Activated CD4-positive, alpha-beta T cell treated with anti-CD3 and anti-CD28 coated beads, Interleukin-2, amount 50 U/mL, for 1 hour (primary cell): Measurements from ENCODE around the gene IL1RAP.

ENCODE experiments used
- DNase-seq: peaks from one replicate; pipeline ENCODE4 v3.0.0-alpha.2; 2020

IL1RAP gene

DNA sequence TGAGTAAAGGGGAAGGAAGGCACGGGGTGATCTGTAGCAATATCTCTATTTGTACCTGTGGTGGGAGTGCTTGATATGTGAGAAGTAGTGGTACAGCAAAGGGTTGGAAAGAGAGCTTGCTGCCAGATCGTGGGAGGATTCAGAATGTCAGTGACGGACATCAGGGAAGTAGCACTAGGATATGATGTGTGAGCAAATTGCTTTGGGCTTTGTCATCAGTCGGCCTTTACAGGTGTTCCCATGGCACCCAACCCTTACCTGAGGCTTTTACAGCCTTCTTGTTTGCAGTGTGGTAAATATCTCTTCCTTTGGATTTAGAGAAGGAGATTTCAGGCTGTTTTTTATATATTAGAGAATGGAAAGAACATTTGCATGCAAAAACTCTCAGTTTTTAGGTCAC, 29.8 kb downstream of the IL1RAP start:
- no peak for DNase-seq

DNA sequence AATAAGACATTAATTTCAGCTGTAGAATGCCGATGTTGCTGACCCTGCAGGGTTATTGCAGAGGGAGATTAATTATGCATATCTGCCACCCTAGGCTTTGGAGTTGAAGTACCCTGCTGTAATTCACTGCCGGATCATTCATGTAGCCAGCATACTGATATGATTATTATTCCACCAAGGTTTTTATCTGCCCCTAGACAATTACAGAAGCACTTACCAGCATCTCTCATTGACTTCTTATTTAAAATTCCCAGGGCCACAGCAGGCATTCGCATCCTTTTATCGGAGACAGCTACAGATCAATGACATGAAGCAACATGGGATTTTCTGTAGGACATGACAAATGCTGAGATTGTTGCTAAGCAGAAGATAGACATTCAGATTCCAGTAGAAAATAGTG, 31.3 kb downstream of the IL1RAP start:
- no peak for DNase-seq

DNA sequence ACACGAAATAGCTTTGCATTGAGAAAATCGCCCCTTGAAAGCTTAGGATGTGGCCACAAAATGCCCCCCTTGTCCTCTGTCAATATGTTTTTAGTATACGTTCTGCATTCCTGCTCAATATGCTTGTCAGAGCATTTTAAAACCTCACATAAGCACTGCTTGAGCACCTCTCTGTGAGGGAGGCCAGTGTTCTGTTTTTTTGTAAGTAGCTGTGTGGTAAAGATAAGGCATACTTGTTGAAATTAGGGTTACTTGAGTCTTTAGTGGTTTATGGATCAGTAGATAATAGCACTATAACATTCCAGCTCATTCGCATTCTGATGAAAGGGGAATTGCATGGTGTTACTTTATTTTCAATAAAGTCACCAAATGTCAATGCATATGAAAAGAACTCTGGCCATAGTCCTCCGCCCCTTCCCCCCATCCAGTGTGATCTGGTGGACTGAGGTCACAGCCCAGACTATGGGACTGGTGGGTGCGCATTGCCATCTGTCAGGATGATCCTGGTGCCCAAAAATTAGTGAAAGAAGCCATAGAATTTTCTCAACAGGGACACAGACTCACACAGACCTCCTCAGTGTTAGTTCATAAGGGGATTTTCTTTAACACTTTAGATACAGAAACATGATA, 33.1 kb downstream of the IL1RAP start:
- DNase-seq, result no peak

DNA sequence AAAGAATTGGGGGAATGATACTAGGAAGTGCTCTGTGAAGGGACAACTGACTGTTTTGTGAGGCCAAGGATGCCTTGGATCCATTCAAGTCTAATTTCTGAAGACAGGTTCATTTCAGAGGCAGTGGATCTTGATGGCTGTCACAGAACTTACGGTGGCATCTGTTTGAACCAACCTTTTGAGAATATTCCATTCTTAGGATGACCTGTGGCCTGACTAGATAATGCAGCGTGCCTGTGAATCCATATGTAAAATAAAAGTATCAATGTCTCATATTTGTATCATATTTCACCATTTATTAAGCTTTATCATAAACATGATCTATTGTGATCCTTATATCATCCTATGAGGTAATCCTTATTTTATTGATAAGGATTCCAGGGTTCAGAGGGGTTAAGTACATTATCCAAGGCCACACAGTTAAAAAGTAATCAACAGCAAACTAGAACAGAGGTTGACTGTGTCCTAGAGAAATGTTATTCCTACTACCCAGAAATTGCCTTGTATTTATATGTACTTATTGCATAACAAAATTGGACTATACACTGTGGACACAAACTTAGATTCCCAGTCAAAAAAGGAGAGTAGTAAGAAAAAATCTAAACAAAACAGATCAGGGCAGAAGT, 34.3 kb downstream of the IL1RAP start:
- DNase-seq, result no peak

DNA sequence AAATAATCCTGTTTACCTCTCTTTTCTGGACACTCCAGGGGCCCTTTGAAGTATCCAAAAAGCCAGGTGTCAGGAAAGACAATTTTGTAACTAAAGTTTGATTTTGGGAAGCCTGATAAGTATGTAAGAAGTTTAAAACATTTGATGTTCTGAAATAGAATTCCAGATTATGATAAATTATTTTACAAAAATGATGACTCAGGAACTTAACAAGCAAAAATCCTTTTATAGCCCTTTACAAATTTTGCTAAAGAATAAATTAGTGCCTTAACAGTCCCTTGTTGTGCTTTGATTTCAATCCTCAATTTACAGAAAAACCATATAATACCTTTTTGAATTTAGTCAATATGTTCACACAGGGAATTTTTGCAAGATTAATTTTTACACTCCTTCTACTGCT, 38.1 kb downstream of the IL1RAP start:
- DNase-seq, result no peak

DNA sequence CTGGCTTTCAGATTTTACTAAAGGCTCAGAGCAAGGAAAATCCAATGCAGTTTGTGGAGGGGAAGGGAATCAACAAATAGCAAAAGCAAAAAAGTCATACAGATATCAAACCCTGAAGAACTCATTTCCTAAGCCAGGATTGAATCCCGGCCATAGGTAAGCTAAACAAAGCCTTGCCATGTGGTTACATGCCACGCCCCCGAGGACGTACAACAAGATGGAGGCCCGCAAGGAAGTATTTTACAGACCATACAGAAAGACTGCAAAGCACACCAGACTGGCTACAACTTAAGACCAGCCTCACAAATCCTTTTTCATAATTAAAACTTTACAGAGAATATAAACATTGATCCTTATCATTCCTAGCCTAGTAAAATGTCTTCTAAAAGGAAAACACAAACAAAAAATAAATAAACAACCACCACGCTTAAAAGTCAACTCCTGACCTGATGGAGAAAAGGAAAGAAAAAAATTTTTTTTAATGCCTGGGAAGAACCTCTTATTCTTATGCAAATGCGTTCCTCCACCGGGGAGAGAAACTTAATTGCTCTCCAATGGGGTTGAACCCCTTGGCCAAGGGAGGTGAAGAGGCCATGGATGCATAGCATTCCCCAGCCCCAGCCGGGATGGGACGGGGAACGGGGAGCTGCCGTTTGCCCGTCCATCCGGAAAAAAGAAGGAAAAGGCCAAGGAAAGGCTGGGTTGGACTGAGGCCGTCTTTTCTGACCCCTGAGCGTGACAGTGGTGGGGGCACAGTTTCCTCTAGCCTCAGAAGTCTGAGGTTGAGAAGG, 39.3 kb downstream of the IL1RAP start:
- DNase-seq, result no peak

DNA sequence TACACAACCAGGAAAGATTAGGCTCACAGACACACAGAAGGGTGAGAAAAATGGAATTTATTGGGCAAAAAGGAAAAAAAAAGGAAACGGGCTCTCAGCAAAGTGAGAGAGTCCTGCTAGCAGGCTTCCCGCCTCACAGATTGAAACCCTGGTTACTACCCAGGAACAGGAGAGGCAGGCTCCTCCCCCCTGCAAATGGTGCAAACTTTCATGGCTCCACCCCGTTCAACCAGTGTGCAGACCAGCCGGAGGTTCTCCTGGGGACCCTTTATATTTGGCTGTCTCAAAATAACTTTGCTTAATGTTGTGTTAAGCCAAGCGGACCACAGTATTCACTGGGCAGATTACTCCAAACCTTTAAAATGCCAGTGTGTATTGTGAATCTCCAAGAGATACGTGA, 40.3 kb downstream of the IL1RAP start:
- DNase-seq, result no peak

DNA sequence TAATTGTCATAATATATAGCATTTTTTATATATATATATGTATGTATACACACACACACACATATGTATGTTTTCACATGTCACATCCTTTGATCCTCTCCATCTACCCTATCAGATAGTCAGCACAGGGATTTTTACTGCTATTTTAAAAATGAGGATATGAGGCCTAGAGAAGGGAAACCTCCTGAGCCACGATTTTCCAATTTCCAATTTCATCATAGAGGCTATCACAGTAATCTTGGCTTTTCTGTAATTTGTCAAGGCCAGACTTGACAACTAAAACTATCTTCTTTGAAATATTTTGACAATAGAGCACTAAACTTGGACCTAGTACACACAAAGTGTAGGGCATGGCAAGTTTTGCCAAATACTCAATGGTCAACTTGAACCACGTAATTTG, 42.5 kb downstream of the IL1RAP start:
- no peak for DNase-seq

DNA sequence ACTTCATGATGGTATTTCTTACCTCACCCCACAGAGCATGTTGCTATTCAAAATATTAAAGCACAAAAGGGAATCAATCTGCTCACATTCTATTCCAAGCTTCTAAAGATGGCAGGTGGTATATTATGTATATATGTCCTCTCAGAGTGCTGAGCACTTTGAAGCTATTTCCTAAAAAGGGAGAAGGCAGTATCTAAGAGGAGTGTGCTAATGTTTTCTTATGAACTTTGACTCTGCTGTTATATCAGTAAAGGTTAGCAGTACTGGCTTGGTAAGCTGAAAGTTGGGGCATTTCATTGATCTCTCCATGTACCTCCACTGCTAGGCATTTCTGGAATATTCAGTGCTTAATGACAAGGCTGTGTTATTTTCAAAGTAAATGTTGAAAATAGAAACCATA, 43.4 kb downstream of the IL1RAP start:
- no peak for DNase-seq

DNA sequence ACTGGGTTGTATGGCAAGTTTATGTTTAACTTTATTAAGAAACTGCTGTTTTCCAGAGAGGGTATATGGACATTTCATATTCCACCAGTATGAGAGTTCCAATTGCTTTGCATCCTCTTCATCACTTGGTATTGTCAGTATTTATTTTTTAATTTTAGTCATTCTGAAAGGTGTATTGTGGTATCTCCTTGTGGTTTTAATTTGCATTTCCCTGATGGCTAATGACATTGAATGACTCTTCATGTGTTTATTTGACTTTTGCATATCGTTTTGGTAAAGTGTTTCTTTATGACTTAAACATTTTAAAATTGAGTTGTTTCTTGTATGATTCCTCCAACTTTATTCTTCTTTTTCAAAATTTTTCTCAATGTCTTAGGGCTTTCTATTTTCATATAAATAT, 44.4 kb downstream of the IL1RAP start:
- DNase-seq, result no peak

DNA sequence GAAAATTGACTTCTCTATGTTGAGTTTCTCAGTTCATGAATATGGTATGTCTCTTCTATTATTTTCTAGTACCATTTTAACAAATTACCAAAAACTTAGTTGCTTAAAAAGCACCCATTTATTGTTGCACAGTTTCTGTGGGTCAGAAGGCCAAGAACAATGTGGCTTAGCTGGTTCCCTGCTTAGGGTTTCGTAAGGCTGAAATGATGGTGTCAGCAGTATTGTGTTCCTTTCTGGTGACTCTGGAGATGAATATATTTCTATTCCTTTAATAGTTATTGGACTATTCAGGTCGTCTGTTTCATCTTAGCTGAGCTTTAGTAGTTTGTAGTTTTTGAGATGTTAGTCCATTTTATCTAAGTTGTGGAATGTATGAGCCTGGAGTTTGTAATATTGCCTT, 44.9 kb downstream of the IL1RAP start:
- DNase-seq, result no peak

DNA sequence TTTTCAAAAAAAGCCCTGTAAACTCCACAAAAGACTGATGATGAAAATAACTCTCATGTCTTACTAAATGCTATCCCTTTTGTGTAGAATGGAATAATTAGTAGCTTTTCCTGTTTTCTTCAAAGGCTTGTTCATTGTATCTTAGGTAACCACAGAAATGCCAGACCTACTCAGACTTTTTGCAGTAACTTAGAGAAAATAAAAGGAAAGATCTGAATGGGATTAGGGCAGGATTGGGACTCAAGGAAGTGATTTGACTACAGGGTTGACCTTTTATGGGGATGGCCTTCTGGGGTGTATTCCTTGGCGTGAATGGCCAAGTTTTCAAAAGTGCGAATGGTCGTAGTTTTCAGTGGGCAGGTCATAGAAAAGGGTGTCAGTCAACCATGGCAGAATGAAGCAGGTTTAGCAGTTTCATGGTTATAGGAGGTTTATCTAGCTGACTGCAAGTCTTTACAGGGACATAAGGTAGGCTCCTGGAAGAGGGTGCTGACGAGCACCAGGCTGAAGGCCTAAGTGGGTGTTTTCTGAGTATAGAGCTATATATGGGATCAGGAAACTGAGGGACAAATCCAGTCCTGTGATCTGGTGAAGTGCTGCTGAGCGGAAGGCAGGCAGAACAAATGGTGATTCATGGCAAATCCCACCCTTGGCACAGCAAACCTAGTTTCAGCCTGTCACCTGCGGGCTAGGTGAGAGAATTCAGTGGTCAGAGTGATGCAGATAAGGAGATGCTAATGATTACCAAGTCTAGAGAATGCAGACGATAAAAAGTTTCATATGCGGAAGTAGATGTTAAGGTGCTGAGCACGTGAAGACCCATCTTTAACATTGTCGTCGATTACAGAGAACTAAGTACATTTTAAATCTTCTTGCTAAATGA, 46.4 kb downstream of the IL1RAP start:
- no peak for DNase-seq

DNA sequence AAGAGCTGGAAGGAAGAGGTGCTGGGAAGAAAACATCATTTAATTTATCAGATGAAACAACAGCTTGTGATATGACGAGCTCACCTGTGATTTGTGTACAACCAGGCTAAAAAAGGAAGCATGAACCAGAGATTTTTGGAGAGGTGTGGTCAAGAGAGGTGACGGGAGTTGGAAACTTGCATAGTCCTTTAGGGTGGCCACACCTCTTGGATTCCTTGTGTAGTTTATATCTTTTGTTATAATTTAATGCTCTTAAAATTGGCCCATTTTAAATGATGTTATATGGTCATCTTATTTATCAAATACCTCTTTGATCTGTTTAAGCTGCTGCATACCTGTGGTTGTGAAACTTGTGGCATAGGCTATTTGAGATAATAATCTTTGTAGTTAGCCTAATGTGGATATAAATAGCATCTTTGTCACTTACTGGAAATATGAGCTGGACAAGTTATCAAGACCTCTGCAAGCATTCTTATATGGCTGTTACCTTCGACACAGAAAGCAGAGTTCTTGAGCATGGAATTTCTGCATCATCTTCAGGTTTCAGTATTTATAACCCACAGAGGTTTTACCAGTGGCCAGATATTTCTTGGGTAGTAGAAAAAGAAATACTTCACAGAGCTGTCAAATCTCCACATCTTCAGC, 49.1 kb downstream of the IL1RAP start:
- DNase-seq, result no peak

DNA sequence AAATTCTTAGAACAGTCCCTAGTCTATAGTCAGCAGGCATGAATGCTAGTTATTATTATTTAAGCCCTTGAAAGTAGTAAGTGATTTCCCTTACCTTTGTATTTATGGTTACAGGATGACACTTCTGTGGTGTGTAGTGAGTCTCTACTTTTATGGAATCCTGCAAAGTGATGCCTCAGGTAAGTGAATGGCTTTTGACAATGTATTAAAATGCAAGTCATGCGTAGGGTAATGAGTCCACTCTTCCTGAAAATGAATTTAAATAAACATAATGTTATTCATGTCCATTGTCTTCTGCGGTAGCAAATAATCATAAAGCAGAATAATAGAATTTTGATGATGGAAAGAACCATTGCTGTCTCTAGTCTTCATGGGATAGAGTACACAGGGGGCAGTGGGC, 50.3 kb downstream of the IL1RAP start:
- no peak for DNase-seq

DNA sequence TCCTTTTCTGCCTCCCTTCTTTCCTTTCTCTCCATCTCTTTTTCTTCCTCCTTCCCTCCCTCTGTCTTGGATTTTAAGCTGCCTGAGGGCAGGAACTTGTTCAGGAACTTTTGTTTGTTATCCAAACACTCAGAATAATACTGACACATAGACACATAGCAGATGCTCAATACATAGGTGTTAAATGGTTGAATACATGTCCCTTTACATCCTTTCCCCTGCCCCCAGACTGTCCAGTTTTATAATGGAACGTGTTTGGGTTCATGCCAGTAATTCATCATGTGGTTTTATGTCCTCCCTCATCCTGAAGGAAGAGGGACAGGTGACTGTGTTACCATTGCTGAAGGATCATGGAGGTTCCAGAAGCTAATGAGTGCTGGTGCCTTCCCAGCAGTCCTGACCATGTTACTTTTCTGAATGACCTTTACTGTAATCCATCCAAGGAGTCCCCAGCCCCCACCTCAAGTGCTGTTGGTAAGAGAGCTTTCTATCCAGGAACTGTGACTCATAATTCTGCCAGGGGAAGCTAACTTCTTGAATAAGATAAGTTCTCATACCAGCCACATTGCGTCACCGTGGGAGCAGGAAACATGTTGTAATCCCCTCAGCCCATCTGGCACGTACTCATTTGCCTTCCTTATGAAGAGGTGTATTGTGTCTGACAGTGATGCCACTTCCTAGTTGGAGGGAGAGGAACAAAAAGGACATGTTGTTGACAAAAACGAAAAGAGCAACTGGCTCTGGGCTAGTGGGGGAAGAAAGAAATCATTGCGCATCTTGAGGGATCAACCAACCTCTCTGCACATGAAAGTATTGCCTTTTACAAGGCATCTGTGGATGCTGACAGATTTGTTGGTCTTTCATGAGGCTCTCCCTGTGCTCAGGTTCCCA, 52.4 kb downstream of the IL1RAP start:
- no peak for DNase-seq

DNA sequence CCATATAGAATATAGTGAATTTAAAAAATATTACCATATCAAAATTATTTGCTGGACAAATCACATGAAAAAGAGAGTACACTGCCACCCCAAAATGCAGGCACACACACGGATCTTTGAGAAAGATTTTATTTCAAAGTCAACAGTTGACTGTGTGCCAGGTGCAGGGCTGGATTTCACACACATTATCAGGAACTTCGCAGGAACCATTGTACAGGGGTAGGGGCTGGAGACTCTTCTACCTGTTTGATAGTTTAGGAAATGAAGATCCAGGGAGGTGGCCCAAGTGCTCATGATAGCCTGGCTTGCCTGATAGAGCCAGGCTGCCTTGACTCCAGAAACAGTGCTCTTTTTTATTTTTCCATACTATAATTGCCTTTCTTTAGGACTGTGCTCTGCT, 54.2 kb downstream of the IL1RAP start:
- DNase-seq, result no peak

DNA sequence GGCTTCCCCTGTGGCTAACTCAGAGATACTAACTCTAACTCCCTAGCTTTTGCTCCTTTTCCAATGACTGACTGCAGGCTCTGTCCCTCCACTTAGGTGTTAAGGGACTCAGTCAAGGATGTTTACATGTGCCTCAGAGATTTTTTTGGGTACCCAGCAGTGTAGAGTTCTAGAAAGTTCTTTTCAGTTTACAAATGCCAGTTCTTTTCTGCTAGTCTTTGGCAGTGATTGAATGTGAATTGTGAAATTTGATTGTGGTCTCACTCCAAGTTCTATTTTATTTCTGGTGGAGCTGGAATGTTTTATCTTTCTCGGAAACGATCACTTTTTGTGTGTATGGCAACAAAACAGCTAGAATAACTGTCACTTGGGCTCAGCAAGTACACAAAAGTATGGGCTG, 60.6 kb downstream of the IL1RAP start:
- no peak for DNase-seq

DNA sequence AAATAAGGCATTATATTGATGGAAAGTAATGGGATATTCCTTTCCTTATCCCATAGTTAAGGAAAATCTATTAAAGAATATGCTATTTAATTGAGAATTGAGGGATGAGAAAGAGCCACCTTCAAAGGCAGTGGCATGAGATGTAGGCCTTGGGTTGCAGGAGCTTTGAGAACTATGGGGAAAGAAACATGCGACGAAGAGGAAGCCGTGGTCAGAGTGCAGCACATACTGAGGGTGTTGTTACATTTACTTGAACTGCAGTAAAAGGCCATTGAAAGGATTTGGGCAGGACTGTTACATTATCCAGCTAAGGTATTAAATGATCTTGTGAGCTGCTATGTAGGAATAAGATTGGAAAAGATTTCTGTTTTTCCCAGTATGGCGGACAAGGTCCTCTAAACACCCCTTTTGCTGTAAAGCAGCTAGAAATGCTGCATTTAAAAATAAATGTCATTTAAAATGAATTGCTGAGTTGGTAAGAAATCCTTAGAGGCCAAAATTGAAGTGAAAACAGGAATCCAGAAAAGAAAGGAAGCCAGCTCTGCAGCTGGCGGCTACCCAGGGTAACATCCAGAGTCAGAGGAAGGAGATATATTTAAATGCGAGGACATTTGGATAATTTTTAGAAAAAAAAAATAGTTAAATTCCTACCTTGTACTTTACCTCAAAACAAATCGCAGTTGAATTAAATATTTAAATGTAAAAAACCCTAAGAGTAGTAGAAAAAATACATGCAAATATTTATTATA, 61.7 kb downstream of the IL1RAP start:
- no peak for DNase-seq

DNA sequence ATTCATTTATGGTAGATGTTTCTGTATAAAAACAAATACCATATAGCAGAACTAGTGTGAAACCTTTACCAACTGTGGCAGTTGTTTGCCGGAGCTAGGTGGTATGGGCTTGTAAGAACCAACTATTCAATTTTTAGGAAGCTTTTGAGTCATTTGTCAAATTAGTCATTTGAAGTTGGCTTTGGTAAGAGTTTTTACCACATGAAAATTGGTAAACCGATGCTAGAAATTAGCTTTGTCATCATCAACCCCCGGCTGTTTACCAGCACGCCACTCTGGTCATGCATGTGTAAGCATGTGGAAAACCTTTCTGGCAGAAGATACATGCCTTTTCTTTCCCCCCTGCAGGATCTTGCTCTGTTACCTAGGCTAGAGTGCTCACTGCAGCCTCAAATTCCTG, 63.3 kb downstream of the IL1RAP start:
- DNase-seq, result no peak

DNA sequence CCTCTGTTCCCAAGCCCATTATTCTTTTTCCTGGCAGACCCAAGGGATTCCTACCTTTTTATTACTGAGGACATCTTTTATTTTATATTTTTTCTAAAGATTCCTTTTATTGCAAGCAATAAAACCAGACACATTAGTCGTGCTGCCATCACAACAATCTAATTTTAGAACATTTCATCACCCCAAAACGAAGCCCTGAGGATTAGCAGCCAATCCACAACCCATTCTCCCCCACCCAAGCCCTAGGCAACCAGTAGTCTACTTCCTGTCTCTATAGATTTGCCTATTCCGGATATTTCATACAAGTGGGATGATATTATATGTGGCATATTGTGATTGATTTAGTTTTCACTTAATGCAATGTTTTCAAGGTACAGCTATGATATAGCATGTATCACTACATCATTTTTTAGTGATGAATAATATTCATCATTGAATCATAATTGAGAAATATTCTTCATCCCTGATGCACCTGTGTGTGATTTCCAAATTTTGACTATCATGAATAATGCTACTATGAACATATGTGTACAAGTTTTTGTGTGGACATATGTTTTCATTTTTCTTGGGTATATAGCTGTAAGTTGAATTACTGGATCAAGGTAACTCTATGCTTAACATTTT, 65.7 kb downstream of the IL1RAP start:
- DNase-seq, result no peak

DNA sequence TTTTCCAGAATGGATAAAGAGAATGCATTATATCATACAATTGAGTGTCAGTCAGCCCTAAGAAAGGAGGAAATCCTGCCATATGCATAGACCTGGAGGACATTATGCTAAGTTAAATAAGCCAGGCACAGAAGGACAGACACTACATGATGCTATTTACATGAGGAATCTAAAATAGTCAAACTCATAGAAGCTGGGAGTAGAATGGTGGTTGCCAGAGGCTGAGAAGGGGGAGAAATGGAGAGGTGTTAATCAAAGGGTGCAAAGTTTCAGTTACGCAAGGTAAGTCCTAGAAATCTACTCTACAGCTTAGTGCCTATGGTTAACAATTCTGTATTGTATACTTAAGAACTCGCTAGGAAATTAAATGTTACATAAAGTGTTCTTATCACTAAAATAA, 66.5 kb downstream of the IL1RAP start:
- DNase-seq, result no peak
